Islet of Langerhans (tissue), 1 donor: ENCODE data around the gene RTN4IP1.
A peak's percentile ranks its signal among the peaks of the same experiment; 100 is the strongest.
"Not testable (repeated sequence)": the region's sequence is repeated elsewhere in the genome, so short reads cannot be mapped to it uniquely, and the experiment has no call there.

ENCODE experiments used
- FAIRE-seq: peaks from one replicate; lab custom pipeline; 2011; peaks lifted over from hg19 to GRCh38; lab: Jason Lieb, UNC

Gene RTN4IP1

DNA sequence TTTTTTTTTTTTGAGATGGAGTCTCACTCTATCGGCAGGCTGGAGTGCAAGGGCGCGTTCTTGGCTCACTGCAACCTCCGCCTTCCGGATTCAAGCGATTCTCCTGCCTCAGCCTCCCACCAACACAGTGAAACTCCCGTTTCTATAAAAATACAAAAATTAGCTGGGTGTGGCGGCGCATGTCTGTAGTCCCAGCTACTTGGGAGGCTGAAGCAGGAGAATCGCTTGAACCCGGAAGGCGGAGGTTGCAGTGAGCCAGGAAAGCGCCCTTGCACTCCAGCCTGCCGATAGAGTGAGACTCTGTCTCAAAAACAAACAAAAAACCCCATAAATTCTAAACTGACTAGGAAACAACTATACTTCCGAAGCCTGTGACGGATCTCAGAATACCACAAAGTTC lies 1.5 kb downstream of the RTN4IP1 start:
- FAIRE-seq = not testable (repeated sequence)

DNA sequence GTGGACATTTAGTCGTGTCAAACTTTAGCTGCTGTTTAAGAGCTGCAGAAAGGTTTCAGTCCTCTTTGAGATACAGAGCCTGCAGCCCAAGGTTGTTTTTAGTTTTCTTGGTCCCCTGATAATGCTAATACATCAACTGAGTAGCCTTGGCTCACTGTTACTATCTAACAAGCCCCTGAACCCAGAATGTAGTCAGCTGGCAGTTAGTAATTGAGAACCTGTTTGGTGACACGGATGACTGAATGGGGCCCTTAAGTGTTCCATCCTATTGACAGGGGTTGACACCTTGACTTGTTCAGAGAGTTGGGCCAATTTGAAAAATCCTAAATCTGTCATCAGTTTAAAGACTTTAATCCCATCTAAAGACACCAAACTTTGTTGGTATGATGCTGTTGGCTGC lies 2.8 kb downstream of the RTN4IP1 start:
- FAIRE-seq = no peak

DNA sequence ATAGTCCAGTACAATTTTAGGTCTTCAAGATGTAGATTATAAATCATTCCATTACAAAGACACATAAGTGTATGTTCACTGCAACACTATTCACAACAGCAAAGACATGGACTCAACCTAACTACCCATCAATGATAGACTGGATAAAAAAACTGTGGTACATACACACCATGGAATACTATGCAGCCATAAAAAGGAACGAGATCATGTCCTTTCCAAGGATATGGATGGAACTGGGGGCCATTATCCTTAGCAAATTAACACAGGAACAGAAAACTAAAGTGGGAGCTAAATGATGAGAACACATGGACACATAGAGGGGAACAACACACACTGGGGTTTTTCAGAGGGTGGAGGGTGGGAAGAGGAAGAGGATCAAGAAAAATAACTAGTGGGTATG lies 6.3 kb downstream of the RTN4IP1 start:
- FAIRE-seq = no peak

DNA sequence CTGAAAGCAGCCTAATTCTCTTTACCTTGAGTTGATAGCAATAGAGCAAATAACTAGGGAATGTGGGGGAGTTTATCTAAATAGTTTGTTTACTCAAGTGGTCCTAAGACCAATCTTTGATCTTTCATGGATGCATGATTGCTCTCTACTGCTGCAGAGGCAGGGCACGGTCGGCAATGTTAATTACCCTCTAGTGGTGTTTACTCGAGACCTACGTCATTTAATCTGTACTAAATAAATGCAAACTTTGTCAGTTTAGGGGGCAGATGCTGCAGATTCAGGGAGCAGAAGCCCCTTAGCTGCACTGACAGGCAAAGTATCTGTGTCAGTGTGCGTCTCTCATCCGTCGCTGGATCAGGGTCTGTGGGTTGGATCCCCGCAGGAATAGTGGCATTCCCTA lies 6.9 kb downstream of the RTN4IP1 start:
- no peak for FAIRE-seq

DNA sequence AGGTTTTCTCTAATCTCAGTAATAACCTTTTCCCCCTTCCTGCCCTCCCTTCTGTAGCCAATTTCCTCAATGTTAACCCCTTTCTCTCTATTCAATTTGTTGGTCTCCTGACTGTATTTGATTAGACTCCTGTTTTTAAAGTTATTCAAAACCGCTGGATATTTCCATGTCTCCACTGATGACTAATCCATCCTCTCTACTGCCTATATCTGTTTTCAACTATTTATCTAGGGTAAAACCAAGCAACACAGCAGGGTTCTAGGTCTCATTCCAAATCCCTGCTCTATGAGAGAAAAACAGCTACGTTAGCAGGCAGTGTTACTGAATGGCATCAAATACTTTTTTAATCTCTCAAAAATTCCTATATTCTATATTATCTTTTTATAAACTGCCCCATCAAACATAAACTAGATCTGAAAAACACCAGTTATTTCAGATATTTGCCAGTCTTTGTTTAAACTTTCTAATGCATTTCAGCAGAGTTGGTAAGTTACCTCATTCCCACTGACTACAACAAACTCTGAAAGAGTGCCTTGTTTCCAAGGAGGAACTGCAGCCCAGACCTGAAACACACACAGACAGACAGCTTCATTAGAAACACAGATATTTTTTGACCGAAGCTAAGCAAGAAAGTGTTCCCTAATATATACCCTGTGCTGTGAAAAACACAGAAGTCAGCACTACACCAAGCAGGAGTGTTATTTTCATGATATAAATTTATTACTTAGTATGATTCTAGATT lies 8.2 kb downstream of the RTN4IP1 start:
- no peak for FAIRE-seq

DNA sequence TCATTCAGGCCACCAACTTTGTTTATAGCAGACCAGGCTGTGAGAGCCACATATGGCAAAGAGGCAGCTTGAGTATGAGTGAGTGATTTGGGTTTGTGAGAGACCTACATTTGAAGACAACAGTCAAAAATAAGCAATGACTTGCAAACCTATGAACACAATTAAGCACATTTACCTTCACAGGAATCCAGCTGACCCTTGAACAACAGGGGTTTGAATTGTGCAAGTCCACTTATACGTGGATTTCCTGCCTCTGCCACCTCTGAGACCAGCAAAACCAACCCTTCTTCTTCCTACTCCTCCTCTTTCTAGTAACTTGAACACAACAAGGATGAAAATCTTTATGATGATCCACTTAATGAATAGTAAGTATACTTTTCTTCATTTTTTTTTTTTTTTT lies 10.1 kb downstream of the RTN4IP1 start:
- no peak for FAIRE-seq

DNA sequence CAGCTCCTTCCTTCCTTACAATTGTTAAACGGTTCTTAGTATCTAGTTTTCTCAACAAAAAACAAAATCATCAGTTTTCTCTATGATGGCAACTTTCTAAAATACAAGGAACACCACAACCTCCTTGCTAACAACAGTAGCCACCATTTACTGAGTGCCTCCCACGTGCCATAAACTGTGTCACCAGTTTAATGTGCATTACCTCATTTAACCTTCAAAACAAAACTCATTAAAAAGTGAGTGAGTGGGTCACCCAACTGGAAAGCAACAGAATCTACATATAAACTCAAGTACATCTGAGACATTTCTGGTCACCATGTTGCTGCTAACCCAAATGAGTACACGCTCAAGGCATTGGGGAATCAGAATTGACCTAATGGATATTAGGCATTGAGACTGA lies 11.0 kb downstream of the RTN4IP1 start:
- FAIRE-seq = no peak

DNA sequence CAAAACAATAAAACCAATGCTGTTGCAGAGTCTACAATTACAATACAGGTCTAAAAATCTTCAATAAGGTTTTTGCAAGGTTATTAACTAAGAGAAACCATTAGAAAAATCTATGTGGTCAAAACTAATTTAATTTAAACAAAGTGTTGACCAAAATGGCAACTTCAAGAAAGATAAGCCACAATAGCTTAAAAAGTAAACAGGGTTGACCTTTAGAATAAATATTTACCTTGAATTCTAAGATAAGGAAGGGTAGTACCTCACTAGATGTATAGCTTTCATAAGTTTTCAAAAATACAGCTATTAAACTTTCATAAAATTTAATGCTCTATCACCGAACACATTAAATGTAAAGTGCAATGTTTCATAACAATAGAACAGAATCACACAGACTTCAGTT lies 11.4 kb downstream of the RTN4IP1 start:
- FAIRE-seq = no peak

DNA sequence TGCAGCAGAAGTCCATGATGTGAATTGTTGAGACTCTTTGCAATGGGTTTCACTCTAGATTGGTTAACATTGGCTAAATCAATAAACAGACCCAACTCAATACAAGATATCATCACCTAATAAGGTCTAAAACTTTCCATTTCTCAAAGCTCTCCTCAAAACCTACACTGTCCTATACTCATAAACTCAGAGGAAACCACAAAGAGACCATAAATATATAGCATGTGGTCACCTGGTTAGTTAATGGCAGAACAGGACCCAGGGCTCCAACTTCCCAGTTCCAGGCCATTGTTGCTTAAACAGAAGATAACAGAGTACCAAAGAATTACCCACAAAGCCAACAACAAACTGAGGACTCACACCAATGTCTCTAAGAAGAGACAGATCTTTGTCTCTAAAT lies 12.0 kb downstream of the RTN4IP1 start:
- FAIRE-seq = no peak

DNA sequence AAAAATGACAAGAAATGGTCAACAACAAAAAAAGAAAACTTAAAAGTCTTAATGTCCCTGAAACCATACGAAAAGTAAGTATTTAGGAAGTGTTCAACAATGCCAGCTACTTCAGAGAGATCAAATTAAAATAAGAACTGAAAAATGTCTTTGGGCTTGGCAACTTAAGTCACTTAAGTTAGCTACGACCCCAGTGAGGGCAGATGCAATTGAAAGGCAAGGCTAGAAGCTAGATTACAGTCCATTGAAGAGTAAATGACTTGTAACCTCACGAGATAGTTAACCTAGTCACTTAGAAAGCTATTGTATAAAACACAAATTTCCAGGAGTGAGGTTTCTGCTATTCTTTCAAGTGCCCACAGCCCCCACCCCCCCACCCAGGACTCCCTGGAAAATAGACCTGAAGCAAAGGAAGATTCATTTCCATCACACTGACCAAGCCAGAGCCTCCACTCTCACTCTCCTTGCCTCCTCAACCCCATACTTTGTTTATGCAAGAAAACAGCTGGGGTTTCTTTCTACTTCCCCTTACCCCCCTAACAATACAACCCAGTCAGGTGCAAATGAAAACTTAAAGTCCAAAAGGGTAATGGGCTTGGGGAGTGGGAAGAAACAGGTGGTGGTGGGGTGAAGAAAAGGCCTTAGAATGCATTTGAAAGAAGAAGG lies 14.6 kb downstream of the RTN4IP1 start:
- FAIRE-seq = no peak

DNA sequence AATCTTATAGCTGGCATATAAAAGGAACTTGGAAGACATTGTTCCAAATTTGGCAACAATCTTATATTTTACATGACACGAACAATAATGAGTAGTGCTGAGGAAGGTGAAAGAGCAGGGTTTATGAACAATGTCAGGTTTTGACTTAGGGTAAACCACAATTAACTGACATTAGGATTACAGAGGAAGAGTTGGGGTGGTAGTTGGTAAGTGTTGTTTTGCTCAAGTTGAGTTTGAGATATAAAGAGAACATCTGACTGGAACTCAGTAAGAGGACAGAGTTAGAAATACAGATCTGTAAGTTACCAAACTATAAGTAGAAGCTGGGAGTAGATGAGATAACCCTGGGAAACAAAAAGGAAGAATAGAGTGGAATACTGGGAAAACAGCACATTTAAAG lies 15.1 kb downstream of the RTN4IP1 start:
- FAIRE-seq = no peak

DNA sequence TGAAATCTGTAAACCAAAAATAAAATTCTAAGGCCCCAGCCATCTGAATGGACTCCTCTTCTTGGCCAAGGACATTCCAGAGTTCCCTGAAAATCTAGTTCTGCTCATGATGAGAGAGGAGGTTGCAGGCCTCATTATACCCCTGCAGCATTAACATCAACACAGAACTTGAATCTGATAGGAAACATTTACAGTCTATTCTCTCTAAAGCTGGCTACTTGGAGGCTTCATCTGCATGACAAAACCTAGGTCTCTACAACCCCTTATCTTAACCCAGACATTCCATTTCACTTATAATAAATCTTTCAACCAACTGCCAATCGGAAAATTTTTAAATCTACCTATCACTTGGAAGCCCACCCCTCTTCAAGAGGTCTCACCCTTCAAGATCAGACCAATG lies 15.7 kb downstream of the RTN4IP1 start:
- no peak for FAIRE-seq

DNA sequence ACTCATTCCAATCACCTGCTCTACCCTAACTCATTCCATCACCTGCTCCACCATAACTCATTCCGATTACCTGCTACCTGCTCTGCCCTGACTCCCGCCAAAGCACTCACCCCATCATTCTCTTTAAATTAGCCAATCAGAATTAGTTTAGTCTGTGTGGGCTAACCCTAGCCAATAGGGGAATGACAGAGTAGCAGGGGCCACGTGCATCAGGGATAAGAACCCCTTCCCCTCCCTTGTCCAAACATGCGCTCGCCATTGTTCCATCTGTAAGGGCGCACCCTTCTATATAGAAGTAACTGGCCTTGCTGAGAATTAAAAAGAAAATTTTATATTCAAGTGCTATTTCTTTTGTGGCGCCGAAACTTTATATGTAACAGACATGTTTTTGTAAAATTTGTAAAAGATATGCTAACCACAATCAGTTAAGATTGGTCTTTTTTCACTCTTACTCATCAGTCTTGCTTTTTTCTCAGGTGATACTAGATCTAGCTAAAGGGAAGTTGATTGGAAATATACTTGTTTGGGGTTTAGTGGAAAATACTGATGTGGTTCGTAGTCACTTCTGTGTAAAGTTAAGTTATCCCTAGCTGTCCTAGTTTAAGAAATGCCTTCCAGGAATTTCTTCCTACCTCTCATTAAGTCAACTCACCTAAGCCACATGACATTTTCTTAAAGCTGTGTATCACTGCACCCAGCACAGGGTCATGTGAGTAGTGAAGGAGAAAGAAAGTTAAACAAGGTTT lies 16.5 kb downstream of the RTN4IP1 start:
- FAIRE-seq = no peak

DNA sequence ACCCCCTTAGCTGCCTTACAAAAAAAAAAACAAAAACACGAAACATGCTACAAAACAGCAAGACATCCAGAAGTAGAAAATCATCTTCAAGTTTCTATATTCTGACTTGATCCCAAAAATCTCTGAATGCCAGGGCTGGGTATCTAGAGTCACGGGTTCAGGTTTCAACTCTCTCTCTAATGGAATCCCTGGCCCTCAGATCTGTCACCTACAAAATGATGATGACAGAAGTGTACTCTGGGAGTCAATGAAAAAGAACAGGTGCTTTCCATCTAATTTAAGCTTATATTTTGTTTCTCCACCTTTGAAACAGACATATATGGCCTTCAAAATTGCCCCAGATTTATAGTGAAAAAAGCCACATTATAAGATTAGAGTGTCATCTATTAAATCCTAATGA lies 18.3 kb downstream of the RTN4IP1 start:
- no peak for FAIRE-seq

DNA sequence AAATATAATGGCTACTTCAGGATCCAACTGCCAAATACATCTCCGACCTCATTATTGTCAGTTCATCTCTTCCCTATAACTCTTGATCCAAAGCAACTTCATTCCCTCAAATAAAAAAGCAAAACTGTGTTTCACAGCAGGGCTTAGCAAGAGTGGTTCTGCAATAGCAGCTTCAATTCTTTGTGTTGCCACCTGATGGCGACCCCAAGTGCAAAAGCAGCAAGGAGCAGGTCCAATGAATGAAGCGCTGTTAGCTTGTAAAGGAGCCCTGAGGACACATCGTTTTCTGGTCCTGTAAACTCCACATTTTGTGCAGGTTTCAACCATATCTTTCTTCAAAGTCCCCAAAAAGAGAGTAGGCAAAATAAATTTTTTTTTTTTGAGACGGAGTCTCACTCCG lies 19.6 kb downstream of the RTN4IP1 start:
- no peak for FAIRE-seq

DNA sequence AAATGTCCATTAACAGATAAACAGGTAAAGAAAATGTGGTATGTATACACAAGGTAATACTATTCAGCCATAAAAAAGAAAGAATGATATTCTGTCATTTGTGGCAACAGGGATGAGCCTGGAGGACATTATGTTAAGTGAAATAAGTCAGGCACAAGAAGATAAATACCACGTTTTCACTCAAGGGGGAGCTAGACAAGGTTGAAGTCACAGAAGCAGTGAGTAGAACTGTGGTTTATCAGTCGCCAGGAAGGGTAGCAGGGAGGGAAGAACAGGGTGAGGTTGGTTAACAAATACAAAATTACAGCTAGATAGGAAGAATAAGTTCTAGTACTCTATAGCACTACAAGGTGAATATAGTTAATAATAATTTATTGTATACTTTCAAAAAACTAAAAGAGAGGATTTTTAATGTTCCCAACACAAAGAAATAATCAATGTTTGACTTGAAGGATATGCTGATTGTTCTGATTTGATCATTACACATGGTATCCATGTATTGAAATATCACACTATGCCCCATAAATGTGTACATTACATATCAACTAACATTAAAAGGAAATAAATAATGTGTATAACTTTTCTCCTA lies 21.1 kb downstream of the RTN4IP1 start:
- peak; percentile 70 for FAIRE-seq

DNA sequence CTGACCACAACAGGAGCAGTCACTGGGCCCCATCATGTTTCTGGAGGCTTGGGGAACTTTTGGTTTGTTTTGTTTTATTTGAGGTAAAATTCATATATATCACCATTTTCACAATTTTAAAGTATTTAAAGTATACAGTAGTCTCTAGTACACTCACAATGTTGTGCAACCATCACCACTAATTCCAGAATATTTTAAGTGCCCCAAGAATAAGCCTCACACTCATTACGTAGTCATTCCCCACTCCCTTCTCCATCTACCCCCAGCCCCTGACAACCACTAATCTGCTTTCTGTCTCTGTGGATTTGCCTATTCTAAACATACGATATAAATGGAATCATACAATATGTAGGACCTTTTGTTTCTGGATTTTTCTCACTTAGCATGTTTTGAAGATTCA lies 29.0 kb downstream of the RTN4IP1 start:
- FAIRE-seq = no peak

DNA sequence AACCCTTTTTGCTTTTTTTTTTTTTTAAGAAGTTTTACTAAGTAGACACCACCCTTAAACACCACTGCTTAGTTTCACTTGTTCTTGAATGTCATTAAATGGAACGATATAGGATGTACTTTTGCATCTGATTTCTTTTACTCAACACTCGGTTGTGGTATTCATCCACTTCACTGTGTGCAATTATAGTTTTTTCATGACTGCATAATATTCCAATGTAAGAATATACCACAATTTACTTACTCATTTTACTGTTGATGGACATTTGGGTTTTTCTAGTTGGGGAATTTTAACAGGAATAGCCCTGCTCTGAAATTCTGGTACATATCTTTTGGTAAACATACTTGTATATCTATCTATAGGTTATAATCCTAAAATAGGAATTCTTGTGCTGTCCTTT lies 29.9 kb downstream of the RTN4IP1 start:
- FAIRE-seq = no peak

DNA sequence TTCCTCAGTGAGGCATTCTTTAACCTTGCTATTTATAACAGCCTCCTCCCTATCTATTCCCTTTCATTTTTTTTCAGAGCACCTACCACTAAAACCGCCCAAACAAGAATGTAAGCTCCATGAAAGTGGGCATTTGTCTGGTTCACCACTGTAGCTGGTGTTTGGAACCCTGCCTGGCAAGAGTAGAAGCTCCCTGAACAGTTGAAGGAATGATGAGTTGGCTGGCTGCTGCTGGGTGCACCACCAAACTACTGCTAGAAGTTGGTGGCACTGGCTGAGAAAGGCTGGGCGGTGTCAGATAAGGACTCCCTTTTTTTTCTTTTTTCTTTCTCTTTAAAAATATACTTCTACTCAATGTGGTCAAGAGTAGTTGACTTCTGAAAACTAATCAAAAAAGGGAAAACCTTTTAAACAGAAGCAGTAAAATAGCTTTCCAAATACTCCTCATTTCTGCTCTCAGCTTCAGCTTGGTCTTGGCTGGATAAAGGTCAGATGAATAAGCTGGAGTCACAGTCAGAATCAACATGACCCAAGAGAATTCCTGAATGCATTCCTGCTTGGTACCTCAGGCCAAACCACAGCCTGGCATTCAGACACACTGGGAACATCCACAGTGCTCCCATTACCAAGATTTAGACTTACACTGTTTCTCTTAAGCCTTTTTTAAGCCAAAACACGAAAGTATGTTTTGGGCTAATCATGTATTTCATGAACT lies 38.0 kb downstream of the RTN4IP1 start:
- no peak for FAIRE-seq

DNA sequence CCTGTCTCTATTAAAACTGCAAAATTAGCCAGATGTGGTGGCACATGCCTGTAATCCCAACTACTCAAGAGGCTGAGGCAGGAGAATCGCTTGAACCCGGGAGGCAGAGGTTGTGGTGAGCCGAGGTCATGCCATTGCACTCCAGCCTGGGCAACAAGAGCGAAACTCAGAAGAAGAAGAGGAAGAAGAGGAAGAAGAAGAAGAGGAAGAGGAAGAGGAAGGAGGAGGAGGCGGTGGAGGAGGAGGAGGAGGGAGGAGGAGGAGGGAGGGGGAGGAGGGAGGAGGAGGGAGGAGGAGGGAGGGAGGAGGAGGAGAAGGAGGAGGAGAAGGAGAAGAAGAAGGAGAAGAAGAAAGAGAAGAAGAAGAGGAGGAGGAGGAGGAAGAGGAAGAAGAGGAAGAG lies 40.4 kb downstream of the RTN4IP1 start:
- not testable (repeated sequence) for FAIRE-seq

DNA sequence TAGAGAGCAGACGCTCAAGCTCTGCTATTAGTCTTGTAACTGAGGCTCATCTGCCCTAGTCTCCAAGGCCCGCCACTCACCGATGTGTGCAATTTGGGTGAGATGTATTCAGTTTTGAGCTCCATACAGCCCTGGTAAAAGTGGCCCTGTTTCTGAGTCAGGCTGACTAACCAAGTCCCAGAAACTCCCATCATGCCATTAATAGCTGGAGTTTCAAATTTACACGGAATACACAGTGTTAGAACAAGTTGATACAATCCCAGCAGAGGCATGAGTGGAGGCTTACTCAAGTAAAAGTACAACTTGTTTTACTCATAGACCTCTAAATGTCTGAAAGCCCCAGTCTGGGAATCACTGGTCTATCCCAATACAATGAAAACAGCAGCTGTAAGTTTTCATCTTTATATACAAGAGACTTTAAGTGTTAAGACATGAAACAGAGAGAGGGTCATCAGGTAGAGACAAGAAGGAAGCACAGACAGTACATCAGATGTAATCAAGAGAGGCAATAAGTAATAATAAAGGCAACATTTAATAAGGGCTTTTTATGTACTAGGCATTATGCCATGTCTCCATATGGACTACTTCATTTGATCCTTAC lies 42.4 kb downstream of the RTN4IP1 start:
- no peak for FAIRE-seq

DNA sequence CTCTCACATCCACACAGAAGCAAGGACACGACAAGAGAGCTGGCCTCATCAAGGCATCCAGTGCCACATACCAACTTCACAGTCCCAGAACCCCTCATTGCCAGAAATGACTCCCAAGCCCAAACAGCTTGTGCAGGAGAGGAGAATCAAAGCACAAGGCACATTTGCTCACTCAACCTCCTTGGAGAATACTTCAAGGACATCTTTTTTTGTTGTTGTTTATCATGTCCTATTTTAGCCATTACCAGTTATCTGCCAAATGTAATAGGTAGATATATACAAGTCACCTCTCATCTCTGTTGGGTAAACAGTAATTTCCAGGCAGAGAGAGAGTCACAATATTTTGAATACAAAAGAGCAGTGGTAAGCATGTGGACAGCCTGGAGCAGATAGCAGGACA lies 47.8 kb downstream of the RTN4IP1 start:
- no peak for FAIRE-seq
